OCI-LY3 (cell line): ENCODE data around the gene AMN.

ENCODE experiments used
- EZH2phosphoT487 ChIP-seq: fragments of 200-600 bp; shearing (Covaris generic); IDR thresholded peaks from 2 replicates; pipeline ENCODE4 v1.6.1; 2018; ENCODE audit warnings: antibody characterized with exemption, mixed run types, low read depth
- TF ChIP-seq, protein P1 (sequence below): fragments of 200-600, 300-600 bp; sonication (generic); IDR thresholded peaks from 2 replicates; pipeline ENCODE4 v1.5.1; 2014; ENCODE audit warnings: antibody characterized with exemption, low read length, low read depth

DNA sequence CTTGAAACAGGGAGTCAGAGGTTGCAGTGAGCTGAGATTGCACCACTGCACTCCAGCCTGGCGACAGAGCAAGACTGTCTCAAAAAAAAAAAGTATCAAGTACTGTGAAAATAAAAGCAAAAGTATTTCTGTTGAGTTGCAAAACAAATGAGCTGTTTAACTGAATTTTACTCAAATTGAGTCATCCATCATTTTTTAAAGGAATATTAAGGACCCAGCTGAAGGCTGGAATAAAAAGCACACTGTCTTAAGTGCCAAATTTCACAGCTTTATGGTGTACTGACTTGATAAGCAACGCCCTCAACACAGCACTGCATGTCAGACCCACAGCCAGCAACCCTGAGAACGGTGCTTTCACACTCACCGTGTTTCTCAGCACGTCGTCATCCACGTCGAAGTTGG is 57.9 kb downstream of the AMN start:
- TF ChIP-seq, protein P1, sequence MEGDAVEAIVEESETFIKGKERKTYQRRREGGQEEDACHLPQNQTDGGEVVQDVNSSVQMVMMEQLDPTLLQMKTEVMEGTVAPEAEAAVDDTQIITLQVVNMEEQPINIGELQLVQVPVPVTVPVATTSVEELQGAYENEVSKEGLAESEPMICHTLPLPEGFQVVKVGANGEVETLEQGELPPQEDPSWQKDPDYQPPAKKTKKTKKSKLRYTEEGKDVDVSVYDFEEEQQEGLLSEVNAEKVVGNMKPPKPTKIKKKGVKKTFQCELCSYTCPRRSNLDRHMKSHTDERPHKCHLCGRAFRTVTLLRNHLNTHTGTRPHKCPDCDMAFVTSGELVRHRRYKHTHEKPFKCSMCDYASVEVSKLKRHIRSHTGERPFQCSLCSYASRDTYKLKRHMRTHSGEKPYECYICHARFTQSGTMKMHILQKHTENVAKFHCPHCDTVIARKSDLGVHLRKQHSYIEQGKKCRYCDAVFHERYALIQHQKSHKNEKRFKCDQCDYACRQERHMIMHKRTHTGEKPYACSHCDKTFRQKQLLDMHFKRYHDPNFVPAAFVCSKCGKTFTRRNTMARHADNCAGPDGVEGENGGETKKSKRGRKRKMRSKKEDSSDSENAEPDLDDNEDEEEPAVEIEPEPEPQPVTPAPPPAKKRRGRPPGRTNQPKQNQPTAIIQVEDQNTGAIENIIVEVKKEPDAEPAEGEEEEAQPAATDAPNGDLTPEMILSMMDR = no peak
- no peak for TF ChIP-seq EZH2phosphoT487
